K562 (cell line): ENCODE data around the gene ITGA1. TPM values are rescaled to one million over a fixed set of nuclear protein-coding genes. Genes with fewer than 3 reads are reported as not detected.

Source experiments
- ATAC-seq: fragments of 200-7000 bp; cut with Tn5 transposase; 3 replicates; pipeline ENCODE4 v1.9.1; 2020; ENCODE audit warnings: moderate library complexity
- BruUV-seq: library from RNA; stranded (reverse); fragments of 400-500 nt; replicated peaks from 2 replicates; lab custom pipeline; 2021; lab: Mats Ljungman, UMichigan
- CTCF ChIA-PET: fragments of 300-600 bp; formaldehyde crosslinking; extraction: SDS; loops from one replicate; lab custom pipeline; 2021; ENCODE audit warnings: low intra/inter-chr PET ratio; lab: Yijun Ruan, JAX
- POLR2A ChIA-PET: fragments of 300-600, 350-650 bp; sonication (Branson Sonifier 250); formaldehyde crosslinking; extraction: SDS; loops from one replicate; lab custom pipeline; 2021; ENCODE audit warnings: antibody characterized with exemption, inconsistent platforms; lab: Yijun Ruan, JAX
- DNase-seq, 4 experiments: peaks; one replicate each; pipeline versions ENCODE4 v3.0.0 to v3.0.0-alpha.2; 2011 to 2018; ENCODE audit warnings: low spot score in 3 of 4, mixed read lengths in 3 of 4; ENCODE audit errors: extremely low read depth in 1 of 4
- FAIRE-seq: peaks from 2 replicates; lab custom pipeline; 2011; peaks lifted over from hg19 to GRCh38; lab: Jason Lieb, UNC
- H2AFZ ChIP-seq: 2 replicates; pipeline ENCODE4 v1.6.0; 2011; ENCODE audit warnings: low read depth, low read length, control low read depth, inconsistent platforms
- H3K27ac ChIP-seq: fragments of 200-600 bp; 3 replicates; pipeline ENCODE4 v1.8.0; 2011; ENCODE audit warnings: low read depth, mild to moderate bottlenecking, control low read depth, inconsistent platforms, low read length, moderate library complexity, mixed read lengths; ENCODE audit errors: extremely low read depth
- H3K27me3 ChIP-seq, 2 experiments: fragments of 300-600 bp in 1 of 2; 2 replicates in 1 of 2; 3 replicates in 1 of 2; pipeline versions ENCODE4 v1.6.0 to v1.8.0; 2011; ENCODE audit warnings: inconsistent platforms in 2 of 2, low read length in 2 of 2, mild to moderate bottlenecking in 1 of 2, mixed read lengths in 1 of 2, moderate library complexity in 1 of 2; ENCODE audit not compliant: control insufficient read depth in 2 of 2, insufficient read depth in 2 of 2
- H3K36me3 ChIP-seq: fragments of 300-600 bp; 3 replicates; pipeline ENCODE4 v1.8.0; 2011; ENCODE audit warnings: mild to moderate bottlenecking, low read length, inconsistent platforms; ENCODE audit not compliant: control insufficient read depth, insufficient read depth
- H3K4me1 ChIP-seq, 2 experiments: fragments of 200-600 bp in 1 of 2; replicated peaks in 1 of 2; 2 replicates in 1 of 2; 3 replicates in 1 of 2; pipeline versions ENCODE4 v1.5.1 to v1.8.0; 2011; ENCODE audit warnings: inconsistent platforms in 2 of 2, low read length in 2 of 2, mild to moderate bottlenecking in 1 of 2, mixed read lengths in 1 of 2, moderate library complexity in 1 of 2; ENCODE audit not compliant: control insufficient read depth in 2 of 2, insufficient read depth in 2 of 2
- H3K4me2 ChIP-seq: 2 replicates; pipeline ENCODE4 v1.6.1; 2011; ENCODE audit warnings: low read length, control low read depth, inconsistent platforms, mixed read lengths; ENCODE audit not compliant: insufficient read depth
- H3K4me3 ChIP-seq: fragments of 200-600 bp; sonication (generic), shearing (Covaris generic); 2 replicates; pipeline ENCODE4 v1.5.1; 2016; ENCODE audit warnings: control low read depth, inconsistent platforms
- H3K79me2 ChIP-seq: fragments of 200-600 bp; 3 replicates; pipeline ENCODE4 v1.8.0; 2011; ENCODE audit warnings: low read length, inconsistent platforms; ENCODE audit not compliant: control insufficient read depth, insufficient read depth
- H3K9ac ChIP-seq, 2 experiments: 2 replicates each; pipeline versions ENCODE4 v1.6.0 to v1.6.1; 2011; ENCODE audit warnings: low read depth in 2 of 2, low read length in 2 of 2, control low read depth in 1 of 2, inconsistent platforms in 1 of 2, mild to moderate bottlenecking in 1 of 2, mixed read lengths in 1 of 2; ENCODE audit not compliant: insufficient read depth in 1 of 2
- H3K9me1 ChIP-seq: one replicate; pipeline ENCODE4 v1.6.0; 2011; ENCODE audit warnings: inconsistent platforms, mild to moderate bottlenecking, low read length, moderate library complexity; ENCODE audit not compliant: control insufficient read depth, insufficient read depth
- H3K9me3 ChIP-seq: replicated peaks from 2 replicates; pipeline ENCODE4 v1.5.1; 2011; ENCODE audit warnings: low read depth, low read length, inconsistent platforms; ENCODE audit not compliant: control insufficient read depth, insufficient read depth
- H4K20me1 ChIP-seq: replicated peaks from 2 replicates; pipeline ENCODE4 v1.6.1; 2011; ENCODE audit warnings: low read length, inconsistent platforms, mixed read lengths; ENCODE audit not compliant: control insufficient read depth, insufficient read depth
- CBFB ChIP-seq: sonication (generic); formaldehyde crosslinking; IDR thresholded peaks from 2 replicates; pipeline ENCODE4 v1.4.0; 2020; ENCODE audit warnings: mild to moderate bottlenecking, missing genetic modification reagents
- CEBPG ChIP-seq, 3 experiments: fragments of 200-800 bp in 1 of 3; sonication (Bioruptor generic) in 1 of 3; sonication (generic) in 1 of 3; formaldehyde crosslinking in 1 of 3; IDR thresholded peaks in 2 of 3; conservative IDR thresholded peaks in 1 of 3; 2 replicates each; pipeline versions ENCODE4 v1.6.1 to v1.8.0; 2016 to 2022; ENCODE audit warnings: missing compliant biosample characterization in 2 of 3, missing genetic modification characterization in 2 of 3, mild to moderate bottlenecking in 1 of 3, missing genetic modification reagents in 1 of 3
- HLTF ChIP-seq: fragments of 450-650 bp; IDR thresholded peaks from 2 replicates; pipeline ENCODE4 v1.6.1; 2016
- HMG20A ChIP-seq: fragments of 450-650 bp; formaldehyde crosslinking; conservative IDR thresholded peaks from 2 replicates; pipeline ENCODE4 v1.4.0; 2020; ENCODE audit warnings: mild to moderate bottlenecking, mixed read lengths
- MAFG ChIP-seq: fragments of 450-650 bp; conservative IDR thresholded peaks from 2 replicates; pipeline ENCODE4 v1.6.1; 2016; ENCODE audit warnings: missing genetic modification characterization, missing compliant biosample characterization
- MAFK ChIP-seq: IDR thresholded peaks from 2 replicates; pipeline ENCODE4 v1.6.1; 2011; ENCODE audit warnings: low read length, improper control_type of control experiment
- MTA2 ChIP-seq: fragments of 450-650 bp; IDR thresholded peaks from 2 replicates; pipeline ENCODE4 v1.6.1; 2016; ENCODE audit warnings: low read depth
- MTF1 ChIP-seq: fragments of 250-450 bp; sonication (Bioruptor Pico); IDR thresholded peaks from 2 replicates; pipeline ENCODE4 v1.9.0; 2021; ENCODE audit warnings: moderate library complexity, mild to moderate bottlenecking, inconsistent platforms, borderline replicate concordance
- PCBP2 ChIP-seq: fragments of 200-400 bp; formaldehyde crosslinking; IDR thresholded peaks from 2 replicates; pipeline ENCODE4 v1.6.1; 2018; ENCODE audit warnings: low read length, low read depth, mild to moderate bottlenecking, moderate library complexity; ENCODE audit not compliant: poor library complexity, severe bottlenecking
- POLR2A ChIP-seq: fragments of 450-650 bp; conservative IDR thresholded peaks from 2 replicates; pipeline ENCODE4 v1.6.1; 2016
- ZBTB8A ChIP-seq: fragments of 450-650 bp; IDR thresholded peaks from 2 replicates; pipeline ENCODE4 v1.6.1; 2018; ENCODE audit warnings: mild to moderate bottlenecking, moderate library complexity; ENCODE audit not compliant: partially characterized antibody
- ZFP30 ChIP-seq: fragments of 250-450 bp; sonication (Bioruptor Pico); IDR thresholded peaks from 2 replicates; pipeline ENCODE4 v1.8.0; 2022; ENCODE audit warnings: moderate library complexity, mild to moderate bottlenecking, inconsistent platforms, borderline replicate concordance
- ZNF695 ChIP-seq: fragments of 450-650 bp; formaldehyde crosslinking; IDR thresholded peaks from 2 replicates; pipeline ENCODE4 v1.4.0; 2020; ENCODE audit warnings: mild to moderate bottlenecking, moderate library complexity
- ZSCAN29 ChIP-seq: fragments of 450-650 bp; IDR thresholded peaks from 2 replicates; pipeline ENCODE4 v1.6.1; 2017
- in situ Hi-C: fragments of 300-500 bp; cut with MboI; formaldehyde crosslinking; loops from 4 replicates; pipeline ENCODE4 v1.15.0; 2018; ENCODE audit warnings: inconsistent platforms, mixed read lengths
- intact Hi-C: fragments of 100-400 bp; cut with micrococcal nuclease; formaldehyde crosslinking; loops from 2 replicates; pipeline ENCODE4 v1.14.2; 2022
- polyA plus RNA-seq, 8 experiments: library from polyadenylated mRNA; depleted of rRNA in 4 of 8; stranded (reverse) in 5 of 8; unstranded in 3 of 8; fragments of >200 nt; fragmentation: Nextera tagmentation in 2 of 8; fragmentation: Illumina TruSeq in 1 of 8; extraction: Ambion mirVana in 2 of 8; extraction: Trizol in 1 of 8; gene quantifications; 2 replicates each; pipeline versions ENCODE4 v1.2.1 to v1.2.3, GENCODE V29; 2011 to 2014; ENCODE audit warnings: inconsistent platforms in 1 of 8, missing spikeins in 1 of 8
- total RNA-seq, 7 experiments: library from RNA; depleted of rRNA in 6 of 7; stranded (reverse); fragments of >200 nt in 6 of 7; fragmentation: Illumina TruSeq in 2 of 7; extraction: Trizol in 2 of 7; gene quantifications; 2 replicates each; pipeline versions ENCODE4 v1.2.1 to v1.2.3, GENCODE V29; 2011 to 2021; ENCODE audit warnings: low replicate concordance in 1 of 7
- TF ChIP-seq, protein P1 (sequence below): fragments of 250-450 bp; sonication (Bioruptor Pico); IDR thresholded peaks from 2 replicates; pipeline ENCODE4 v1.8.0; 2021; ENCODE audit warnings: borderline replicate concordance, mild to moderate bottlenecking, moderate library complexity; ENCODE audit not compliant: poor library complexity, severe bottlenecking
- TF ChIP-seq, protein P2 (sequence below): fragments of 250-450 bp; sonication (Bioruptor Pico); IDR thresholded peaks from 2 replicates; pipeline ENCODE4 v1.9.0; 2021; ENCODE audit warnings: mild to moderate bottlenecking, inconsistent platforms

Gene ITGA1
- total and polyA plus RNA-seq, 9 of the 15 experiments (the other 6 are each of a cell fraction or from before 2014, with no cell fraction given) = 0.04 to 0.22 TPM; not detected in 7

DNA sequence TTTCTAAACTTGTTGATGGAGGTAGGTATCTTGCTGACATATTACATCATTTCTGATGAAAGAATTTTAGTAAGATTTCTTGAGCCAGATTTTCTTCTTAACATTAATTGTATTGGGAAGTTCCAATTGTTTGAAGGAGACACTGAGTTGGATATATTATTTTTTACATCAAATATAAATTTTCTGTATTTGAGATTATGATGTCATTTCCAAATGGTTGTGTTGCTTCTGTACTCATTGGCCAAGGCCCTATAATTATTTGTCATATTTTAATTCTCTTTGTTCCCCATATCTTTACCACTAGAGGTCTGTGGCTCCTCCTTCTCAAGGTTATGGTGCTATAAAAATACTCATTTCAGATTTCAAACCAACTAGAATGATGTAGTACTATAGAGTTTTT, 53.4 kb downstream of the ITGA1 start:
- Histone ChIP-seq H3K4me1 (no peaks in the 10 kb centered on the region), H3K36me3 (no peaks in the 10 kb centered on the region), H4K20me1 (no peaks in the 10 kb centered on the region), H3K27me3 (0 out of 5 replicates have a peak, but pooled peaks cover 0 to 2% of the 10 kb centered on the region in 2 experiments), H2AFZ (no peak overlapping the region), H3K9ac (no peak overlapping the region), H3K4me3 (no peak overlapping the region), H3K4me2 (no peak overlapping the region), H3K79me2 (no peaks in the 10 kb centered on the region), H3K27ac (no peak overlapping the region), H3K9me3 (no peaks in the 10 kb centered on the region), H3K9me1 (no peaks in the 10 kb centered on the region)
- no peak for TF ChIP-seq CEBPG (CRISPR knock-in tag; IDR thresholded peaks at IDR 0.05)
- TF ChIP-seq CEBPG (tag; conservative IDR thresholded peaks at IDR 0.05 in 1 of 2, IDR thresholded peaks at IDR 0.05 in 1 of 2) = peak in 1 of 2 experiments; percentile 28; a peak in 1 of 4 replicates
- no peak for TF ChIP-seq HLTF
- no peak for TF ChIP-seq CBFB (CRISPR knock-in tag)
- FAIRE-seq (no peak), ATAC-seq (no peak), DNase-seq (no peak)
- in situ Hi-C loops (no loop called here), intact Hi-C loops (no loop called here)
- ChIA-PET CTCF (no interaction called here), POLR2A (interaction anchor here (0.6 kb wide), 1 partner anchor 1955 kb away, joined by 4 read pairs; no protein-coding TSS in a partner anchor)
- no TSS peak for BruUV-seq

DNA sequence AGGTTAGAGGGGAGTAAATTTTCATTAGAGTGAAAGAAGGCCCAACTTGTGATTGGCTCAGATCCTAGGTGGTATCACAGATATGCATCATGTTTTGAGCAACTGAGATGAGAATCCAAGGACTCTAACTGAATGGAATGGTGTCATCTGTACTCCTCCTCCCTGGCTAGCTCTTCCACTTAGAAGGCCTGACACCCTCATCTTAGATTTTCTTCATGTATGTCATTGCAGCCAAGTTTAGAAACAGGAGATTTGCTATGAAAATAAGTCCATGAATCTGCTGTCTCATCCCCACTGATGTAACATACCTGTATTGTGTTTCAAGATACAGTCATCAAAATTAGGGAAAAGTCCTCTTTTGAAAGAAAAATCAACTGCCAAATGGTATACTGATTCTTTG, 54.4 kb downstream of the ITGA1 start:
- no peak overlapping the region for H3K4me3 ChIP-seq
- no peaks in the 10 kb centered on the region for H3K9me1 ChIP-seq
- no peak overlapping the region for H3K9ac ChIP-seq
- intact Hi-C loops = no loop called here
- H3K9me3 ChIP-seq = no peaks in the 10 kb centered on the region
- ChIA-PET POLR2A (no interaction called here), CTCF (no interaction called here)
- H3K79me2 ChIP-seq = no peaks in the 10 kb centered on the region
- no peaks in the 10 kb centered on the region for H3K27me3 ChIP-seq
- H3K36me3 ChIP-seq = no peaks in the 10 kb centered on the region
- DNase-seq = no peak
- no peaks in the 10 kb centered on the region for H3K4me1 ChIP-seq
- ATAC-seq = no peak
- H2AFZ ChIP-seq = no peak overlapping the region
- in situ Hi-C loops = no loop called here
- H3K27ac ChIP-seq = no peak overlapping the region
- H4K20me1 ChIP-seq = no peaks in the 10 kb centered on the region
- BruUV-seq = no TSS peak
- H3K4me2 ChIP-seq = no peak overlapping the region
- FAIRE-seq = no peak
- TF ChIP-seq PCBP2 = no peak
- no peak for TF ChIP-seq MAFG
- no peak for TF ChIP-seq MTF1 (CRISPR knock-in tag)
- TF ChIP-seq ZBTB8A = no peak
- TF ChIP-seq, protein P1, sequence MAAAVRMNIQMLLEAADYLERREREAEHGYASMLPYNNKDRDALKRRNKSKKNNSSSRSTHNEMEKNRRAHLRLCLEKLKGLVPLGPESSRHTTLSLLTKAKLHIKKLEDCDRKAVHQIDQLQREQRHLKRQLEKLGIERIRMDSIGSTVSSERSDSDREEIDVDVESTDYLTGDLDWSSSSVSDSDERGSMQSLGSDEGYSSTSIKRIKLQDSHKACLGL (CRISPR knock-in tag) = no peak
- TF ChIP-seq POLR2A = no peak
- TF ChIP-seq MAFK = no peak
- no peak for TF ChIP-seq HMG20A
- no peak for TF ChIP-seq ZNF695 (CRISPR knock-in tag)
- TF ChIP-seq MTA2 = no peak
- TF ChIP-seq ZSCAN29 = no peak
- TF ChIP-seq, protein P2, sequence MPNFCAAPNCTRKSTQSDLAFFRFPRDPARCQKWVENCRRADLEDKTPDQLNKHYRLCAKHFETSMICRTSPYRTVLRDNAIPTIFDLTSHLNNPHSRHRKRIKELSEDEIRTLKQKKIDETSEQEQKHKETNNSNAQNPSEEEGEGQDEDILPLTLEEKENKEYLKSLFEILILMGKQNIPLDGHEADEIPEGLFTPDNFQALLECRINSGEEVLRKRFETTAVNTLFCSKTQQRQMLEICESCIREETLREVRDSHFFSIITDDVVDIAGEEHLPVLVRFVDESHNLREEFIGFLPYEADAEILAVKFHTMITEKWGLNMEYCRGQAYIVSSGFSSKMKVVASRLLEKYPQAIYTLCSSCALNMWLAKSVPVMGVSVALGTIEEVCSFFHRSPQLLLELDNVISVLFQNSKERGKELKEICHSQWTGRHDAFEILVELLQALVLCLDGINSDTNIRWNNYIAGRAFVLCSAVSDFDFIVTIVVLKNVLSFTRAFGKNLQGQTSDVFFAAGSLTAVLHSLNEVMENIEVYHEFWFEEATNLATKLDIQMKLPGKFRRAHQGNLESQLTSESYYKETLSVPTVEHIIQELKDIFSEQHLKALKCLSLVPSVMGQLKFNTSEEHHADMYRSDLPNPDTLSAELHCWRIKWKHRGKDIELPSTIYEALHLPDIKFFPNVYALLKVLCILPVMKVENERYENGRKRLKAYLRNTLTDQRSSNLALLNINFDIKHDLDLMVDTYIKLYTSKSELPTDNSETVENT (CRISPR knock-in tag) = no peak
- no peak for TF ChIP-seq ZFP30 (CRISPR knock-in tag)
